Endothelial cell of umbilical vein (primary cell): Measurements from ENCODE around the gene TTC34. TPM values are rescaled to one million over a fixed set of nuclear protein-coding genes. Genes with fewer than 3 reads are reported as not detected.

Source experiments
- BruUV-seq: library from RNA; stranded (reverse); fragments of 400-500 nt; replicated peaks from 2 replicates; lab custom pipeline; 2021; lab: Mats Ljungman, UMichigan
- CTCF ChIA-PET: fragments of 300-600, 350-600 bp; sonication (Branson Sonifier 250); formaldehyde crosslinking; loops from one replicate; lab custom pipeline; 2021; ENCODE audit warnings: antibody characterized with exemption, inconsistent platforms; lab: Charles Lee
- POLR2A ChIA-PET: fragments of 300-600, 350-600 bp; sonication (Branson Sonifier 250); formaldehyde crosslinking; loops from one replicate; lab custom pipeline; 2021; ENCODE audit warnings: antibody characterized with exemption, inconsistent platforms; lab: Charles Lee
- DNase-seq: peaks from one replicate; pipeline ENCODE4 v3.0.0-alpha.2; 2011; ENCODE audit warnings: low read depth, low spot score
- FAIRE-seq: peaks from 2 replicates; lab custom pipeline; 2011; peaks lifted over from hg19 to GRCh38; lab: Jason Lieb, UNC
- H2AFZ ChIP-seq: 2 replicates; pipeline ENCODE4 v1.6.0; 2012; ENCODE audit warnings: low read depth, low read length, control low read depth, inconsistent platforms
- H3K27ac ChIP-seq: 2 replicates; pipeline ENCODE4 v1.5.1; 2011; ENCODE audit warnings: low read depth, mild to moderate bottlenecking, control low read depth, low read length, moderate library complexity; ENCODE audit not compliant: insufficient read depth
- H3K27me3 ChIP-seq, 2 experiments: 2 replicates each; pipeline versions ENCODE4 v1.6.0 to v1.6.1; 2011; ENCODE audit warnings: low read length in 2 of 2, mixed read lengths in 1 of 2; ENCODE audit not compliant: control insufficient read depth in 2 of 2, insufficient read depth in 2 of 2
- H3K36me3 ChIP-seq, 2 experiments: 2 replicates in 1 of 2; 3 replicates in 1 of 2; pipeline ENCODE4 v1.5.1; 2011; ENCODE audit warnings: low read length in 2 of 2, mild to moderate bottlenecking in 1 of 2, moderate library complexity in 1 of 2; ENCODE audit not compliant: control insufficient read depth in 2 of 2, insufficient read depth in 2 of 2; ENCODE audit errors: extremely low read depth in 1 of 2
- H3K4me1 ChIP-seq: 3 replicates; pipeline ENCODE4 v1.5.1; 2011; ENCODE audit warnings: mild to moderate bottlenecking, low read length; ENCODE audit not compliant: control insufficient read depth, insufficient read depth; ENCODE audit errors: extremely low read depth
- H3K4me2 ChIP-seq: 2 replicates; pipeline ENCODE4 v1.6.1; 2011; ENCODE audit warnings: low read length, control low read depth, mixed read lengths; ENCODE audit not compliant: insufficient read depth
- H3K4me3 ChIP-seq, 3 experiments: fragments of 200-600 bp in 1 of 3; sonication (generic), shearing (Covaris generic) in 1 of 3; replicated peaks in 1 of 3; 2 replicates each; pipeline ENCODE4 v1.5.1; 2011 to 2016; ENCODE audit warnings: control low read depth in 3 of 3, low read length in 3 of 3, mild to moderate bottlenecking in 2 of 3, inconsistent platforms in 1 of 3, low read depth in 1 of 3, moderate library complexity in 1 of 3; ENCODE audit not compliant: insufficient read depth in 1 of 3
- H3K79me2 ChIP-seq: 2 replicates; pipeline ENCODE4 v1.6.0; 2012; ENCODE audit warnings: low read length, inconsistent platforms; ENCODE audit not compliant: control insufficient read depth, insufficient read depth
- H3K9ac ChIP-seq: replicated peaks from 2 replicates; pipeline ENCODE3; 2011; ENCODE audit warnings: low read length, control low read depth; ENCODE audit not compliant: insufficient read depth; ENCODE audit errors: extremely low read depth
- H3K9me1 ChIP-seq: replicated peaks from 3 replicates; pipeline ENCODE4 v1.6.0; 2011; ENCODE audit warnings: mild to moderate bottlenecking, low read length; ENCODE audit not compliant: control insufficient read depth, insufficient read depth; ENCODE audit errors: extremely low read depth
- H3K9me3 ChIP-seq: replicated peaks from 2 replicates; pipeline ENCODE4 v1.5.1; 2012; ENCODE audit warnings: low read length, inconsistent platforms; ENCODE audit not compliant: control insufficient read depth, insufficient read depth
- H4K20me1 ChIP-seq: replicated peaks from 2 replicates; pipeline ENCODE3; 2011; ENCODE audit warnings: mild to moderate bottlenecking, low read length; ENCODE audit not compliant: control insufficient read depth, insufficient read depth; ENCODE audit errors: extremely low read depth
- EZH2 ChIP-seq: IDR thresholded peaks from 2 replicates; pipeline ENCODE4 v1.6.1; 2012; ENCODE audit warnings: borderline replicate concordance, low read depth, mild to moderate bottlenecking, moderate library complexity, low read length, inconsistent platforms; ENCODE audit not compliant: severe bottlenecking
- FOS ChIP-seq: IDR thresholded peaks from 2 replicates; pipeline ENCODE4 v1.6.1; 2011; ENCODE audit warnings: mild to moderate bottlenecking, low read length, moderate library complexity, borderline replicate concordance; ENCODE audit not compliant: insufficient read depth
- GATA2 ChIP-seq: IDR thresholded peaks from 2 replicates; pipeline ENCODE4 v1.7.0; 2011; ENCODE audit warnings: low read depth, mild to moderate bottlenecking, moderate library complexity, mixed read lengths, low read length; ENCODE audit not compliant: insufficient read length, insufficient read depth
- JUN ChIP-seq: IDR thresholded peaks from 2 replicates; pipeline ENCODE4 v1.6.1; 2011; ENCODE audit warnings: borderline replicate concordance, low read depth; ENCODE audit not compliant: insufficient read length, insufficient read depth
- MYC ChIP-seq: IDR thresholded peaks from one replicate; pipeline ENCODE4 v1.6.1; 2011; ENCODE audit warnings: mild to moderate bottlenecking, low read depth, low read length
- POLR2A ChIP-seq: IDR thresholded peaks from 2 replicates; pipeline ENCODE4 v1.6.1; 2012; ENCODE audit warnings: low read depth, mild to moderate bottlenecking, control low read depth, low read length
- POLR2AphosphoS5 ChIP-seq: IDR thresholded peaks from 2 replicates; pipeline ENCODE4 v1.6.1; 2012; ENCODE audit warnings: low read depth, mild to moderate bottlenecking, control low read depth, low read length, moderate library complexity; ENCODE audit not compliant: insufficient read depth
- dilution Hi-C: fragments of 300-500 bp; cut with MboI; formaldehyde crosslinking; loops from one replicate; pipeline ENCODE4 v1.15.0; 2019; ENCODE audit warnings: low sequenced_read_pairs; ENCODE audit not compliant: extremely low pct_ligation_motif_present
- intact Hi-C: fragments of 100-400 bp; cut with micrococcal nuclease; formaldehyde crosslinking; loops from one replicate; pipeline ENCODE4 v1.10.0; 2022
- polyA plus RNA-seq, 4 experiments: library from polyadenylated mRNA; depleted of rRNA in 3 of 4; stranded (reverse) in 3 of 4; unstranded in 1 of 4; fragments of >200 nt; gene quantifications; 2 replicates each; pipeline versions ENCODE4 v1.2.1 to v1.2.3, GENCODE V29; 2011 to 2012; ENCODE audit warnings: missing spikeins in 1 of 4
- total RNA-seq: library from RNA; stranded (reverse); gene quantifications from 2 replicates; pipeline ENCODE4 v1.2.3, GENCODE V29; 2021
- TF ChIP-seq, protein P1 (sequence below): IDR thresholded peaks from 2 replicates; pipeline ENCODE4 v1.6.1; 2011; ENCODE audit not compliant: insufficient read depth, insufficient read length
- TF ChIP-seq, protein P2 (sequence below), 2 donors: IDR thresholded peaks; 1 replicate in 1 of 2; 2 replicates in 1 of 2; pipeline ENCODE4 v1.5.1; 2011; ENCODE audit warnings: low read length in 2 of 2, mild to moderate bottlenecking in 2 of 2, moderate library complexity in 2 of 2, control low read depth in 1 of 2, inconsistent platforms in 1 of 2, low read depth in 1 of 2; ENCODE audit not compliant: insufficient read depth in 1 of 2; ENCODE audit errors: extremely low read depth in 1 of 2

The TTC34 gene
- total and polyA plus RNA-seq, 2 donors (not counting 3 experiments of a cell fraction or from before 2014, with no cell fraction given) = 0.08 to 0.77 TPM

DNA sequence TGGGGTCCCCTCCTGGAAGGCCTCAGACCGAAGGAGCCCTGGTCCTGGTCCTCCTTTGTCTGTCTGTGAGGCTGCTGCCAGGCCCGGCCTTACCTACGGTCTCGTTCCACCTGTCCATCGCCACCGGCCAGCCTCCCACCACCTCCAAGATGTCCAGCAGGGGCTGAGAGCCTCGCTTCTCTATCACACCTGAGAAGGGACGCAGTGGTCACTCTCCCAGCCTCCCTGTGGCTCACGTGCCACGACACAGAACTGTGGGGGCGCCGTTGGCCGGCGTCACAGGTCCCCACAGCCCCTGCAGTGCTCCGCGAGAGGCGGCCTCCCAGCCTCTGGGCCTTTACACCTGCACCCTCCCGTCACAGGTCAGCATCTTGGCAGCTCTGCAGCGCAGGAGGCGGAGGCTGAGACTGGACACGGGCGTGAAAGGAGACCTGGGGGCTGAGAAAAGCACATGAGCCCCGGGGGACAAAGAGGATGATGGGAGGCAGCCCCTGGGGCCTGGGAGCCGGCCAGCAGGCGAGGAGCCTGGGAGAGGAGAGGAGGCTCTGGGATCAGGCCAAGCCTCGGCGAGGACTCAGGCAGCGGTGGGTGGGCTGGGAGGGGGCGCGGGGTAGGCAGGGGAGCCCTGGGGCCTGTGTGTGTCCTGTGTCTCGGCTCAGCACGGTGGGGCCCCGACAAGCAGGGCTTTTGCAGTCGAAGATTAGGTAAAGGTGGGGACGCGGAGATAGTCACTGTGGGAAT is 194.4 kb downstream of the TTC34 start:
- no peaks in the 10 kb centered on the region for H3K79me2 ChIP-seq
- no peak overlapping the region for H2AFZ ChIP-seq
- H3K9me1 ChIP-seq = no peaks in the 10 kb centered on the region
- TF ChIP-seq FOS = no peak
- no peak for TF ChIP-seq EZH2
- TF ChIP-seq, protein P1, sequence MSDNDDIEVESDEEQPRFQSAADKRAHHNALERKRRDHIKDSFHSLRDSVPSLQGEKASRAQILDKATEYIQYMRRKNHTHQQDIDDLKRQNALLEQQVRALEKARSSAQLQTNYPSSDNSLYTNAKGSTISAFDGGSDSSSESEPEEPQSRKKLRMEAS = no peak
- no peak for TF ChIP-seq GATA2
- TF ChIP-seq, protein P2, sequence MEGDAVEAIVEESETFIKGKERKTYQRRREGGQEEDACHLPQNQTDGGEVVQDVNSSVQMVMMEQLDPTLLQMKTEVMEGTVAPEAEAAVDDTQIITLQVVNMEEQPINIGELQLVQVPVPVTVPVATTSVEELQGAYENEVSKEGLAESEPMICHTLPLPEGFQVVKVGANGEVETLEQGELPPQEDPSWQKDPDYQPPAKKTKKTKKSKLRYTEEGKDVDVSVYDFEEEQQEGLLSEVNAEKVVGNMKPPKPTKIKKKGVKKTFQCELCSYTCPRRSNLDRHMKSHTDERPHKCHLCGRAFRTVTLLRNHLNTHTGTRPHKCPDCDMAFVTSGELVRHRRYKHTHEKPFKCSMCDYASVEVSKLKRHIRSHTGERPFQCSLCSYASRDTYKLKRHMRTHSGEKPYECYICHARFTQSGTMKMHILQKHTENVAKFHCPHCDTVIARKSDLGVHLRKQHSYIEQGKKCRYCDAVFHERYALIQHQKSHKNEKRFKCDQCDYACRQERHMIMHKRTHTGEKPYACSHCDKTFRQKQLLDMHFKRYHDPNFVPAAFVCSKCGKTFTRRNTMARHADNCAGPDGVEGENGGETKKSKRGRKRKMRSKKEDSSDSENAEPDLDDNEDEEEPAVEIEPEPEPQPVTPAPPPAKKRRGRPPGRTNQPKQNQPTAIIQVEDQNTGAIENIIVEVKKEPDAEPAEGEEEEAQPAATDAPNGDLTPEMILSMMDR (IDR thresholded peaks at IDR 0.05; ENCODE audit: extremely low read depth in 1 of 2, insufficient read depth in 1 of 2, low read depth in 1 of 2, low read length in 2 of 2) = no peak
- no peak for TF ChIP-seq POLR2AphosphoS5
- no peak for TF ChIP-seq MYC
- no peak for TF ChIP-seq POLR2A
- no peak for TF ChIP-seq JUN
- H3K9ac ChIP-seq = no peak overlapping the region
- CTCF ChIA-PET = no interaction called here
- H3K27ac ChIP-seq = no peak overlapping the region
- no peaks in the 10 kb centered on the region for H4K20me1 ChIP-seq
- H3K4me3 ChIP-seq = no peak overlapping the region
- H3K9me3 ChIP-seq = no peaks in the 10 kb centered on the region
- H3K27me3 ChIP-seq = no peaks in the 10 kb centered on the region
- no peaks in the 10 kb centered on the region for H3K36me3 ChIP-seq
- intact Hi-C loops = no loop called here
- BruUV-seq = no TSS peak
- no peak for FAIRE-seq
- no peaks in the 10 kb centered on the region for H3K4me1 ChIP-seq
- POLR2A ChIA-PET = no interaction called here
- no peak for DNase-seq
- dilution Hi-C loops = no loop called here
- no peak overlapping the region for H3K4me2 ChIP-seq
